IMR-90 (cell line): ENCODE data around the gene TMEM190. TPM values are rescaled to one million over a fixed set of nuclear protein-coding genes. Genes with fewer than 3 reads are reported as not detected.

Experiments used
- ATAC-seq: fragments of 200-7000 bp; cut with Tn5 transposase; 2 replicates; pipeline ENCODE4 v1.9.1; 2020; ENCODE audit warnings: low read depth, mild to moderate bottlenecking, moderate library complexity
- BruUV-seq: library from RNA; stranded (reverse); fragments of 400-500 nt; replicated peaks from 2 replicates; lab custom pipeline; 2021; lab: Mats Ljungman, UMichigan
- CTCF ChIA-PET: fragments of 300-600 bp; formaldehyde crosslinking; extraction: SDS; loops from one replicate; lab custom pipeline; 2021; ENCODE audit warnings: antibody characterized with exemption; lab: Yijun Ruan, JAX
- POLR2A ChIA-PET: fragments of 300-600 bp; sonication (Branson Sonifier 250); formaldehyde crosslinking; loops from one replicate; lab custom pipeline; 2022; ENCODE audit warnings: antibody characterized with exemption; ENCODE audit not compliant: unreplicated experiment; lab: Charles Lee
- DNase-seq: peaks from one replicate; pipeline ENCODE4 v3.0.0; 2013
- H2AFZ ChIP-seq: replicated peaks from 2 replicates; pipeline ENCODE3; 2013; ENCODE audit warnings: low read length, mild to moderate bottlenecking; ENCODE audit not compliant: poor library complexity
- H2AK5ac ChIP-seq: 2 replicates; pipeline ENCODE4 v1.6.1; 2013; ENCODE audit warnings: low read depth, low read length, inconsistent platforms
- H2AK9ac ChIP-seq: replicated peaks from 2 replicates; pipeline ENCODE3; 2013; ENCODE audit warnings: mild to moderate bottlenecking, low read depth, low read length, moderate library complexity; ENCODE audit not compliant: poor library complexity
- H2BK120ac ChIP-seq: 2 replicates; pipeline ENCODE4 v1.6.1; 2013; ENCODE audit warnings: low read depth, low read length, inconsistent platforms
- H2BK15ac ChIP-seq: 3 replicates; pipeline ENCODE4 v1.6.1; 2013; ENCODE audit warnings: low read depth, low read length, inconsistent platforms
- H2BK20ac ChIP-seq: 2 replicates; pipeline ENCODE4 v1.6.1; 2013; ENCODE audit warnings: low read depth, mild to moderate bottlenecking, inconsistent platforms, low read length, moderate library complexity
- H2BK5ac ChIP-seq: 2 replicates; pipeline ENCODE4 v1.6.1; 2013; ENCODE audit warnings: mild to moderate bottlenecking, low read depth, low read length, inconsistent platforms; ENCODE audit not compliant: poor library complexity, severe bottlenecking
- H3K14ac ChIP-seq: replicated peaks from 2 replicates; pipeline ENCODE4 v1.6.1; 2013; ENCODE audit warnings: low read depth, low read length, inconsistent platforms
- H3K18ac ChIP-seq: 2 replicates; pipeline ENCODE4 v1.6.1; 2013; ENCODE audit warnings: low read depth, low read length, control low read depth
- H3K23ac ChIP-seq: 2 replicates; pipeline ENCODE4 v1.6.1; 2013; ENCODE audit warnings: low read depth, low read length, inconsistent platforms
- H3K27ac ChIP-seq: 2 replicates; pipeline ENCODE4 v1.5.1; 2013; ENCODE audit warnings: mild to moderate bottlenecking, control low read depth, low read length; ENCODE audit not compliant: insufficient read depth
- H3K27me3 ChIP-seq: 2 replicates; pipeline ENCODE4 v1.6.1; 2013; ENCODE audit warnings: low read length; ENCODE audit not compliant: control insufficient read depth, insufficient read depth
- H3K36me3 ChIP-seq: 2 replicates; pipeline ENCODE4 v1.6.1; 2013; ENCODE audit warnings: low read length, mixed read lengths; ENCODE audit not compliant: control insufficient read depth, insufficient read depth
- H3K4ac ChIP-seq: 2 replicates; pipeline ENCODE4 v1.6.1; 2013; ENCODE audit warnings: low read depth, low read length, inconsistent platforms
- H3K4me1 ChIP-seq: 2 replicates; pipeline ENCODE4 v1.6.1; 2013; ENCODE audit warnings: low read length, mixed read lengths; ENCODE audit not compliant: control insufficient read depth, insufficient read depth
- H3K4me2 ChIP-seq: 2 replicates; pipeline ENCODE4 v1.6.1; 2013; ENCODE audit warnings: low read depth, mild to moderate bottlenecking, control low read depth, low read length, moderate library complexity
- H3K4me3 ChIP-seq: 2 replicates; pipeline ENCODE4 v1.5.1; 2013; ENCODE audit warnings: low read depth, mild to moderate bottlenecking, control low read depth, low read length, moderate library complexity; ENCODE audit not compliant: insufficient read depth
- H3K56ac ChIP-seq: 2 replicates; pipeline ENCODE4 v1.6.1; 2013; ENCODE audit warnings: low read length, inconsistent platforms; ENCODE audit not compliant: insufficient read depth; ENCODE audit errors: extremely low read depth
- H3K79me1 ChIP-seq, 2 experiments: 2 replicates each; pipeline ENCODE4 v1.6.1; 2013; ENCODE audit warnings: low read length in 2 of 2, inconsistent platforms in 1 of 2, low read depth in 1 of 2
- H3K9ac ChIP-seq: 2 replicates; pipeline ENCODE4 v1.6.1; 2013; ENCODE audit warnings: low read depth, low read length, control low read depth
- H3K9me1 ChIP-seq: 2 replicates; pipeline ENCODE4 v1.6.1; 2013; ENCODE audit warnings: low read length, inconsistent platforms; ENCODE audit not compliant: insufficient read depth
- H3K9me3 ChIP-seq: 2 replicates; pipeline ENCODE4 v1.6.1; 2013; ENCODE audit warnings: low read length; ENCODE audit not compliant: control insufficient read depth, insufficient read depth
- H4K20me1 ChIP-seq: 2 replicates; pipeline ENCODE4 v1.6.1; 2013; ENCODE audit warnings: low read length, inconsistent platforms; ENCODE audit not compliant: insufficient read depth
- H4K5ac ChIP-seq: 2 replicates; pipeline ENCODE4 v1.6.1; 2013; ENCODE audit warnings: mild to moderate bottlenecking, low read depth, low read length, control low read depth
- H4K8ac ChIP-seq, 2 experiments: 2 replicates each; pipeline ENCODE4 v1.6.1; 2013; ENCODE audit warnings: low read depth in 2 of 2, low read length in 2 of 2, control low read depth in 1 of 2, inconsistent platforms in 1 of 2
- H4K91ac ChIP-seq: 2 replicates; pipeline ENCODE4 v1.6.1; 2013; ENCODE audit warnings: low read depth, low read length, inconsistent platforms; ENCODE audit not compliant: insufficient read depth
- BHLHE40 ChIP-seq: fragments of 150-350 bp; IDR thresholded peaks from 2 replicates; pipeline ENCODE4 v1.6.1; 2016; ENCODE audit warnings: mild to moderate bottlenecking, low read depth, low read length
- CEBPB ChIP-seq: IDR thresholded peaks from 2 replicates; pipeline ENCODE4 v1.6.1; 2012; ENCODE audit warnings: low read depth, low read length, improper control_type of control experiment
- CHD1 ChIP-seq: IDR thresholded peaks from 2 replicates; pipeline ENCODE4 v1.6.1; 2012; ENCODE audit warnings: low read depth, low read length, improper control_type of control experiment
- CTCF ChIP-seq: conservative IDR thresholded peaks from 2 replicates; pipeline ENCODE4 v1.5.1; 2012; ENCODE audit warnings: mild to moderate bottlenecking, low read depth, low read length, improper control_type of control experiment
- FOS ChIP-seq: fragments of 150-350 bp; IDR thresholded peaks from 2 replicates; pipeline ENCODE4 v1.6.1; 2016; ENCODE audit warnings: low read depth, low read length
- MAFK ChIP-seq: IDR thresholded peaks from 2 replicates; pipeline ENCODE4 v1.6.1; 2012; ENCODE audit warnings: low read depth, low read length, improper control_type of control experiment
- MAZ ChIP-seq: IDR thresholded peaks from 2 replicates; pipeline ENCODE4 v1.6.1; 2012; ENCODE audit warnings: low read depth, mild to moderate bottlenecking, low read length, improper control_type of control experiment, moderate library complexity, borderline replicate concordance
- NFE2L2 ChIP-seq: fragments of 150-350 bp; IDR thresholded peaks from 2 replicates; pipeline ENCODE4 v1.6.1; 2016; ENCODE audit warnings: low read depth, mild to moderate bottlenecking, low read length
- POLR2A ChIP-seq: IDR thresholded peaks from 2 replicates; pipeline ENCODE4 v1.6.1; 2012; ENCODE audit warnings: mild to moderate bottlenecking, low read depth, low read length
- RCOR1 ChIP-seq: IDR thresholded peaks from 2 replicates; pipeline ENCODE4 v1.6.1; 2012; ENCODE audit warnings: mild to moderate bottlenecking, low read length, improper control_type of control experiment; ENCODE audit not compliant: insufficient replicate concordance
- RFX5 ChIP-seq: IDR thresholded peaks from 2 replicates; pipeline ENCODE4 v1.8.0; 2012; ENCODE audit warnings: low read depth, mild to moderate bottlenecking, low read length, moderate library complexity
- SMC3 ChIP-seq: fragments of 150-350 bp; IDR thresholded peaks from 2 replicates; pipeline ENCODE4 v1.6.1; 2016; ENCODE audit warnings: low read depth, mild to moderate bottlenecking, antibody characterized with exemption, low read length, moderate library complexity
- USF2 ChIP-seq: fragments of 150-350 bp; IDR thresholded peaks from 2 replicates; pipeline ENCODE4 v1.6.1; 2017; ENCODE audit warnings: mild to moderate bottlenecking, antibody characterized with exemption, low read length, low read depth
- WGBS, 2 experiments: methylation state at CpG; one replicate each; pipeline versions ENCODE4 v1.1.5 to v1.1.7; 2013; ENCODE audit warnings: missing lambda C conversion rate in 2 of 2; ENCODE audit not compliant: insufficient read length in 1 of 2; ENCODE audit errors: extremely low coverage in 2 of 2; 5-methylcytosine and 5-hydroxymethylcytosine counted together
- dilution Hi-C: fragments of 300-500 bp; cut with HindIII; formaldehyde crosslinking; loops from one replicate; pipeline ENCODE4 v1.14.3; 2018; ENCODE audit warnings: low sequenced_read_pairs; ENCODE audit not compliant: unreplicated experiment
- in situ Hi-C: fragments of 300-500 bp; cut with MboI; formaldehyde crosslinking; loops from 3 replicates; pipeline ENCODE4 v1.14.3; 2019; ENCODE audit warnings: low sequenced_read_pairs, inconsistent platforms, mixed read lengths
- intact Hi-C: fragments of 100-400 bp; cut with micrococcal nuclease; formaldehyde crosslinking; loops from 2 replicates; pipeline ENCODE4 v1.10.0; 2022
- polyA plus RNA-seq, 3 experiments: library from polyadenylated mRNA; depleted of rRNA; stranded (reverse); fragments of >200 nt; gene quantifications; 2 replicates each; pipeline ENCODE4 v1.2.3, GENCODE V29; 2012; ENCODE audit warnings: low replicate concordance in 1 of 3
- total RNA-seq: library from RNA; depleted of rRNA; stranded (reverse); fragments of >200 nt; gene quantifications from 2 replicates; pipeline ENCODE4 v1.2.3, GENCODE V29; 2012

The TMEM190 gene
- total and polyA plus RNA-seq, 2 of the 4 experiments (the other 2 are of a cell fraction) = 1.6 TPM; not detected in 1

- TF ChIP-seq SMC3 = no peak
Measured at GRCh38 chr19:55345818-55346724, 30.6 kb upstream of the TMEM190 start (continued).

GRCh38 chr19:55346725-55347441 is 29.7 kb upstream of the TMEM190 start:
- Histone ChIP-seq H3K27ac (no peak overlapping the region), H3K56ac (no peak overlapping the region), H2AK5ac (no peak overlapping the region), H3K4me2 (no peak overlapping the region), H2BK20ac (no peak overlapping the region), H3K36me3 (peaks cover 18% of the 10 kb centered on the region; the same call in 1 of the 2 replicates), H4K91ac (no peak overlapping the region), H3K9me1 (no peaks in the 10 kb centered on the region), H2BK120ac (no peak overlapping the region), H3K79me1 (peaks cover 0 to under 1% of the 10 kb centered on the region in 2 experiments; a peak in 2 of 4 replicates), H3K23ac (no peak overlapping the region), H3K27me3 (peaks cover 4% of the 10 kb centered on the region), H3K14ac (no peak overlapping the region), H2BK15ac (no peak overlapping the region), H3K4me1 (peaks cover 3% of the 10 kb centered on the region; the same call in 1 of the 2 replicates), H4K5ac (no peak overlapping the region), H3K9me3 (no peaks in the 10 kb centered on the region), H3K4me3 (no peak overlapping the region), H3K4ac (no peak overlapping the region), H2BK5ac (no peak overlapping the region), H2AFZ (no peak overlapping the region), H4K8ac (no peak overlapping the region), H3K18ac (no peak overlapping the region), H4K20me1 (no peaks in the 10 kb centered on the region; the same call in 1 of the 2 replicates), H2AK9ac (no peak overlapping the region), H3K9ac (no peak overlapping the region)
- DNase-seq (no peak), ATAC-seq (no peak)
- dilution Hi-C loops (no loop called here), intact Hi-C loops (no loop called here), in situ Hi-C loops (no loop called here)
- BruUV-seq = no TSS peak
- CTCF ChIA-PET = interaction anchor here (0.5 kb wide), 1 partner anchor 8 kb away, joined by 5 read pairs; no protein-coding TSS in a partner anchor
- POLR2A ChIA-PET = no interaction called here
- WGBS, 2 experiments = 80% methylated on average over 25 of the region's 41 CpGs; no CpG with 5 or more reads in 1 of the 2 experiments
- TF ChIP-seq MAFK (no peak), BHLHE40 (no peak), CHD1 (no peak), RFX5 (no peak), FOS (no peak), NFE2L2 (no peak), CTCF (no peak), CEBPB (no peak), POLR2A (no peak), MAZ (no peak), RCOR1 (no peak), USF2 (no peak)
